Cardiac septum (tissue), 1 donor: ENCODE data around the gene MCRS1. TPM values are rescaled to one million over a fixed set of nuclear protein-coding genes. Genes with fewer than 3 reads are reported as not detected.
"Not testable (repeated sequence)": the region's sequence is repeated elsewhere in the genome, so short reads cannot be mapped to it uniquely, and the experiment has no call there.

ENCODE experiments used
- DNase-seq: peaks from one replicate; pipeline ENCODE4 v3.0.0-alpha.2; 2020; ENCODE audit warnings: low spot score
- intact Hi-C: fragments of 100-400 bp; cut with DNase I; formaldehyde crosslinking; loops from one replicate; pipeline ENCODE4 v1.14.0; 2022
- long read RNA-seq: library from polyadenylated mRNA; unstranded; transcript quantifications from one replicate; pipeline ENCODE4 v2.0.0, GENCODE V29; 2021
- total RNA-seq: library from RNA; stranded (reverse); fragmentation: NEBNext Ultra II Directional; extraction: Animal tissue kit (Norgen Biotek cat#: 25700); gene quantifications from one replicate; pipeline ENCODE4 v1.2.1, GENCODE V29; 2021
- donor health status: DM: no; HTN: no; CAD: no.

Gene MCRS1, protein sequence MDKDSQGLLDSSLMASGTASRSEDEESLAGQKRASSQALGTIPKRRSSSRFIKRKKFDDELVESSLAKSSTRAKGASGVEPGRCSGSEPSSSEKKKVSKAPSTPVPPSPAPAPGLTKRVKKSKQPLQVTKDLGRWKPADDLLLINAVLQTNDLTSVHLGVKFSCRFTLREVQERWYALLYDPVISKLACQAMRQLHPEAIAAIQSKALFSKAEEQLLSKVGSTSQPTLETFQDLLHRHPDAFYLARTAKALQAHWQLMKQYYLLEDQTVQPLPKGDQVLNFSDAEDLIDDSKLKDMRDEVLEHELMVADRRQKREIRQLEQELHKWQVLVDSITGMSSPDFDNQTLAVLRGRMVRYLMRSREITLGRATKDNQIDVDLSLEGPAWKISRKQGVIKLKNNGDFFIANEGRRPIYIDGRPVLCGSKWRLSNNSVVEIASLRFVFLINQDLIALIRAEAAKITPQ
- total RNA-seq: 118 TPM
- long read RNA-seq, transcript MCRS1-201 (15 exons, 1,928 nt): major isoform, 101 of 258 reads
- long read RNA-seq, partial matches to known transcripts: 106 of 258 reads
- long read RNA-seq, other reads (novel, unspliced or antisense): 46 of 258 reads

DNA sequence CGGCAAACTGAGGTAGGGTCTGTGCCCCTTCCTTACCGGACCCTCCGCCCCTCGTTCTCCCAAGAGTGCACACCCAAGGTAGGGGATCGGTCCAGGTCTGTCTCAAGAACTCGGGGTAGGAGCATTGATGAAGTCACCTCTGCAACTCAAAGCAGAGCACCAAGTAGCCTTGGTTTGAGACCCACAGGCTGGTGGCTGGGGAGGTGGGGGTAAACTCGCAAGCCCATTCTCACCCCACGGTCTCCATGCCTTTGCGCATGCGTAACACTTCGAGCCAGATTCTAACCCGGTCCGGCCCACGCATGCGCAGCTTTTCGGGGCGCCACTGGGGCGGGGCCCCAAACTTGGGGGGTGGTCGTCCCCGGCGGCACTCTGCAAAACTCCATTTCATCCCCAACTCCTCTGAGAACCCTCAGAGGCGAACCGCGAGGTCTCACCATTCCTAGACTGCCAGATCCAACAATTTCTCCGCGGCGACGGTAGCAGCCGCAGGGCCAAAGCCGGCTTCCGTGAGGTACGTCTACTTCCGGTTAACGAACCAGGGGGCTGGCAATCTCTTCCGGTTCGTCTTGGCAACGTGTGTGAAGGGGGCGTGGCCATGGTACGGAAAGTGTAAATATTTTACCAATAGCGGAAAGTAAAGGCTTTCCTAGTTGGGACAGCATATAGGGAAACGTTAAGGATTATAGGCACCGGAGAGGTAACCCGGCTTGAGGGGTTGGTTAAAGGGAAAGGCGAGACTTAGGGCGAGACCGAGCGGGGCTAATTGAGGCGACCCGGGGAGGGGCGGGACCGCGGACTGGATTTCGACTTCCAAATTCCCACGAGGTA lies at the start of gene MCRS1:
Gene MCRS1 (minus strand): TSS at position 532 of the 831 bp plus-strand sequence. CDS start 1,411 bp downstream, outside the sequence.
- intact Hi-C loops: no loop called here
- peak; percentile 93 for DNase-seq

DNA sequence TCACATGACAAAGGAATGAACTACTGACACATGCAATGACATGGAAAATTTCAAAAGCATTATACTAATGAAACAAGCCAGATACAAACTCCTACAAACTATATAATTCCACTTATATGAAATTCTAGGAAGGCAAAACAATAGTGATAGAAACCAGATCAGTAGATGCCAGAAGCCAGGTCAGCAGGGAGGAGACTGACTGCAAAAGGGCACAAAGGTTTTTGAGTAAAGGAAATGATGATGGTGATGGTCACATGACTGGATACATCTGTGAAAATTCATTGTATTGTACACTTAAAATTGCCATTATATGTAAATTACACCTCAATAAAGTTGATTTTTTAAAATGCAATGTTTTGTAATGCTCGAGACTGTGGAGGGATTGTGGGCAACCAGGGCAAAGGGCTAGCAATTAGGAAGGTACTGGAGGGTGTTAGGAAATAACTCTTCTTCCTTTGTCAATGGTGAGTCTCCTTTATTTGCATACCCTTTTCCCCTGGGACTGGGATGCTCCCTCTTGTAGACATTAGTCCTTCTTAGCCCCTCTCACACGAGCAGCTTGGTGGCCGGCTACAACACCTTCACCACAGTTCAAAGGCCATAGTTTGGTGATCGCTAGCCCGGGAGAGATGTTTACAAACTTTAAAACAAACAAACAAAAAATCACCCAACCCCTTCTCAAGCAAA lies 48.7 kb upstream of the MCRS1 start:
- intact Hi-C loops: no loop called here

DNA sequence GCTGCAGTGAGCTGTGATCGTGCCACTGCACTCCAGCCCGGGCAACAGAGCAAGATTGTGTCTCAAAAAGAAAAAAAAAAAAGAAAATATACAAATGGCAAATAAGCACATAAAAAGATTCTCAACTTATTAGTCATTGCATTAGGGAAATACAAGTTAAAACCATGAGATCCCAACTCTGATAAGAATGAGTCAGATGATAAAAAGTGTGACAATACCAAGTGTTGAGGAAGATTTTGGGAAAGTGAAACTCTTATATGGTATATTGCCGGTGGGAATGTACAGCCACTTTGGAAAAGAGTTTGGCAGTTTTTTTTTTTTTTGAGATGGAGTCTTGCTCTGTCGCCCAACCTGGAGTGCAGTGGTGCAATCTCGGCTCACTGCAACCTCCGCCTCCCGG lies 47.8 kb upstream of the MCRS1 start:
- intact Hi-C loops: no loop called here

More for the DNA sequence above, 48.7 kb upstream of the MCRS1 start:
- no peak for DNase-seq

DNA sequence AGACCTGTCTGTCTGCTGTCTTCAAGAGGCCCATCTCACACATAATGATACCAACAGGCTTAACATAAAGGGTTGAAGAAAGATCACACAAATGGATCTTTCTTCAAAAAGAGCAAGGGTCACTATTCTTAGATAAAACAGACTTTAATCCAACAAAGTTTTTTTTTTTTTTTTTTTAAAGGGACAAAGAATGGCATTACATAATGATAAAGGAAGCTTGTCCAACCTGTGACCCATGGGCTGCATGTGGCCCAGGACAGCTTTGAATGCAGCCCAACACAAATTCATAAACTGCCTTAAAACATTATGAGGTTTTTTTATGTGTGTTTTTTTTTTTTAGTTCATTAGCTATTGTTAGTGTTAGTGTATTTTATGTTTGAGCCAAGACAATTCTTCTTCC lies 44.3 kb upstream of the MCRS1 start:
- no peak for DNase-seq
- intact Hi-C loops: no loop called here

More for the DNA sequence above, 47.8 kb upstream of the MCRS1 start:
- DNase-seq: no peak

DNA sequence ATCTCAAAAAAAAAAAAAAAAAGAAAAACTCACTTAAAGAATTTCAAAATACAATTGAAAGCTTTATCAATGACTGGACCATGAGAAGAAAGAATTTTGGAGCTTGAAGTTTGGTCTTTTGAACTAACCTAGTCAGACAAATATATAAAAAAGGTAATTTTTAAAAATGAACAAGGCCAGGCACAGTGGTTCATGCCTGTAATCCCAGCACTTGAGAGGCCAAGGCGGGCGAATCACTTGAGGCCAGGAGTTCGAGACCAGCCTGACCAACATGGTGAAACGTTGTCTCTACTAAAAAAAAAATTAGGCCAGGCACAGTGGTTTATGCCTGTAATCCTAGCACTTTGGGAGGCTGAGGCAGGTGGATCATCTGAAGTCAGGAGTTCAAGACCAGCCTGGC lies 42.8 kb upstream of the MCRS1 start:
- DNase-seq, intact Hi-C loops: not testable (repeated sequence)

DNA sequence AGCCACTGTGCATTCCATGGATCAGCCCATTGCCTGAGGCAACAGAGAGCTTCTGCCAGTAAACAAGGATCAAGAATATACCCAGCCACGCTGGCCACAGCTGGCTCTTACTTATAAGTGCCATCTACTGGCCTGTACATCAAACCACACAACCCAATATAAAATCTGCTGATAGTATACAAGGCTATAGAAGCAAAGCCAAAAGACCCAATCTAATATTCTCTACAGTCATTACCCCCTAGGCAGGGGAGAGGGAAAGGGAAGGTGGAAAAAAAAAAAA lies 41.9 kb upstream of the MCRS1 start:
- no peak for DNase-seq
- intact Hi-C loops: no loop called here

DNA sequence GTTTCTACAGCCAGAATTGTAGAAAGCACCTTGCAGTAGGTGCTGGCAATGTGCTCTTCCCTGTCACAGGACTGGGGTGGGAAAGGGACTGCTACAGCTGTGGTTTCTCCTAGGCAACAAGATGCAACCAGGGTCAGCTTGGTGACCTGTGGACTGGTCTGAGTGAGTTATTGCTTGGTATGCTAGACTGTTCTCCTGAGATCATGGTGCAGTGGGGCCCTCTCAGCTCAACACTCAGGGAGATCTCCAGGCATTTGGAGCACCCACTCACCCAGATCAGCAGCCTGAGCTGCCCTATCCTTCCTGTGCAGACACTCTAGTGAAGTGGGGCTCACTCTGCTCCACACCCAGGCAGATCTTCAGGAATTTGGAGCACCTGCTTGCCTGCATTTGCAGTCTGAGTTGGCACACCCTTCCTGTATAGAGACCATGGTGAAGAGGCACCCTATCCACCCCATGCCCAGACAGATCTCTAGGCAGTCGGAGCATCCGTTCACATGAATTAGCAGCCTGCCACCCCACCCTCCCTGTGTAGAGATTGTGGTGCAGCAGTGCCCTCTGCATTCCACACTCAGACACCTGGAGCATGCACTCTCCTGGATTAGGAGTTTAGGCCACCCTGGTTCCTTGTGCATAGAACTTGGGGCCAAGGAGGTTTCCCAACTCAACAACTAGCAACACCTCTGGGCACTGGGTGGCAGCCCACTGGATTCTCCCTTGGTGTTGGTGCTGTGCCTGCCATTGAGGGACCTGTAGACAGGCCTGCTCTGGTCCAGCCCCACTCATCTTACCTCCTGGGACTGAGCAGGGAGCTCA lies 41.3 kb upstream of the MCRS1 start:
- no peak for DNase-seq
- intact Hi-C loops: no loop called here

DNA sequence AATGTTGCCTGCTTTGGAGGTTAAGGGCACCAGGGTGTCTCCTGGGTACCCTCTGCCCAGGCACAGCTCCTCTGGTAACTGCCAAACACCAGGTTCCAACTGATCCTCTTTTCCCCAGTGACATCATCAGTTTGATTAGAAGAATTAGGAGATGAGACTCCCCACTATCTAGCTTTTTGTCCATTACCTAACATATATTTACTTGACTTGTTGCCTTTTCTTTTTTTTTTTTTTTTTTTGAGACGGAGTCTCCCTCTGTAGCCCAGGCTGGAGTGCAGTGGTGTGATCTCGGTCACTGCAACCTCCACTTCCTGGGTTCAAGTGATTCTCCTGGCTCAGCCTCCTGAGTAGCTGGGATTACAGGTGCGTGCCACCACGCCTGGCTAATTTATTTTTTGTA lies 37.6 kb upstream of the MCRS1 start, which contains the start of gene FAM186B:
Gene FAM186B (minus strand): TSS at position 101 of the 400 bp plus-strand sequence. CDS start 162 bp downstream, outside the sequence.
- DNase-seq, intact Hi-C loops: not testable (repeated sequence)

DNA sequence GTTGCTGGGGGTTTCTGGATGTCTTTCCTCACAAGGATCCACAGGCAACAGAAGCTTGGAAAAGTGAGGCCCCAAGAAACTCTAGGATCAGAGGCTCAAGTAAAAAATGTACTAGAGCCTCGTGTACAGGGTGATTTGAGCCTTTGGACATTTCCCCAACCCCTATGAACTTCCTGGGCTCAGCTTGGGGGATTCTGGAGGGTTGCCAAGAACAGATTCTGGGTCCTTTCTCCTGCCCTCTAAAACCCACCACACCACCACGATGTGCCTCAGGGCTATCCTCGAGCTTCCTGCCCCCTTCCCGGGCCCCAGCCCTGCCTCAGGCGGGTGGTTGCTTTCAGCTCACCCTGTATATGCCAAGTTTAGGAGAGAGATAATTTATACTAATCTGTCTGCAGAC lies 36.9 kb upstream of the MCRS1 start:
- intact Hi-C loops: no loop called here
- DNase-seq: no peak

DNA sequence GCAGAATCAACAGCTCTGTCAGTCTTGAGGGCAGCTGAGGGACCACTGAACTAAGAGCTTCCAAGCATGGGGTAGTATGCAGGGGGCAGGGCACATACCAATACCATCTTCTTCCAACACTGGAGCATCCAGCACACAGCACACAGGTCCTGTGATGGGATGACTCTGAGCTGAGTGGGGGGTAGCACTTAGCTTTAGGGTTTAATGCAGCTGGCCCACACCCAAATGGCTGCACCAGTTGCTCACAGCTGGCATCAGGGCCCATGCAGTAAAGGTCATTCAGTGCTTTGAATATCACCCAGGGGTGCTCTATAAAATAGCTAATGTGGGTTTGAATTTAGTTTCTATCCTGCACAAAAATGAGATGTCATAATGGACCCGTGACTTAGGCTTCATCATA lies 35.8 kb upstream of the MCRS1 start:
- intact Hi-C loops: no loop called here

DNA sequence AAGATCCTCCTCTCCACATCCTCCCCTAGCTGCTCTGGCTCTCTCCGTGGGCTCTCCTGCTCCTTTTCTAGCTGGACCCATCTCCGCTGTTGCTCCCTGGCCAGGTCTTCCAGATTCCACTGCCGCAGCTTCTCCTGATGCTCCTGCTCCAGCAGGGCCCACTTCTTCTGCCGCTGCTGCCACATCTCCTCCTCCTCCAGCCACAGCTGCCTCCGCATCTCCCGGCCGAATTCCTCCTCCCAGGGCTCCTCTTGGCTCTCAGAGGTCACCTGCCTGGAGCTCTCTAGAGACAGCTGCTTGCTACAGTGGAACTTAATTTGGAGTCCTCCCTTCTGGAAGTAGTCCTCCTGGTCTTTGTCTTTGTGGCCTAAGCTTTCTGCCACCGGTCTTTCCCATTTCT lies 32.0 kb upstream of the MCRS1 start:
- no peak for DNase-seq
- intact Hi-C loops: no loop called here

More for the DNA sequence above, 35.8 kb upstream of the MCRS1 start:
- no peak for DNase-seq

DNA sequence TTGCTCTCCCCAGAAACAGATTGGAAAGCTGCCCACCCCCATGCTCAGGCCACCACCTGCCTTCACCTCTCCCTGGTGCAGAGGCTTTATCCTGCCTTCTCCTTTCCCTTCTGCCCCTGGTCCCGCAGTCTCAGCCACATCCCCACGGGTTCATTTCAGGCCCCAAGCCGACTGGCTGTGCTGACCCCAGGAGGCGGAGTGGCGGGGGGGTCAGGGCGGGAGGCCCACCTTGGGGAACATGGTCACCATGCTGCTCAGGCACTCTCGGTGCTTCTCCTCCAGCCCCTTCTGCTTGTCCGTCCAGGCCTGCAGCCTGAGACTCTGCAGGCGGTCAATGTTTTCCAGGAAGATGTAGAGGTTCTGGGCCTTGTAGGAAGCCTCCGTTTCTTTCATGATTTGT lies 30.6 kb upstream of the MCRS1 start:
- DNase-seq: no peak
- intact Hi-C loops: no loop called here

DNA sequence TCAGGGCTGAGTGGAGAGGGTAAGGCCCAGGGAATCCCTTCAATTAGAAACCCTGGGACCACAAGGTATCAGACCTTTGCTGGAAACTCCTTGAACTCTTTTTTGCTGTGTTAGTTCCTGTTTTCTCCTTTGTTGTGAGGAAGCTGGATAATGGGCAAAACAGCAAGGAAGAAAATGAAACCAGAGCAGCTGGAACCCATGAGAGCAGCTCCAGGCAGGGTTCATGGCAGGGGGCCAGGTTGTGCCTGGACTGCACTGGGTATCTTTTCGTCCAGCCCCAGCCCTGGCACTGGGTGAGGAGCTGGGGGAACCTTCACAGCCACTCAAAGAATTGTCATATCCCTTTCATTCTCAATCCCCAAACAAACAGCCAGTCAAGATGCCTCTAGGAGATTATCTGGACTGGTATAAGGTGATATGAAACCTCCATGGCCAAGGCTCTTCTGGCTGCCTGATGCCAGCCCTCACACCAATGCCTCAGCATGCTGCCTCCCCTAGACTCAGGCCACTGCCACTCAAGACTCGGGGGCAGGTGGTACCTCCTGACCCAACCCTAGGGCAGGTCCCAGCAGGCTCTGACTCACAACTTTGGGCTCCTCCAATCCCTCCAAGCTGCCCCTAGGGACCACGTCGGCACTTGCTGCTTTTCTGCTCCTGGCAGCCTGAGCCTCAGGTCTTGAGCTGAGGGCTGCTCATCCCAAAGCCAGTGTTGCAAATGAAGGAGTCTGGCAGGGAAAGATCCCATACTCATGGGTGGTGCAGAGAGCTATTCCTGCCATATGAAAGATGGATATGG lies 21.0 kb upstream of the MCRS1 start:
- intact Hi-C loops: no loop called here
- DNase-seq: no peak

DNA sequence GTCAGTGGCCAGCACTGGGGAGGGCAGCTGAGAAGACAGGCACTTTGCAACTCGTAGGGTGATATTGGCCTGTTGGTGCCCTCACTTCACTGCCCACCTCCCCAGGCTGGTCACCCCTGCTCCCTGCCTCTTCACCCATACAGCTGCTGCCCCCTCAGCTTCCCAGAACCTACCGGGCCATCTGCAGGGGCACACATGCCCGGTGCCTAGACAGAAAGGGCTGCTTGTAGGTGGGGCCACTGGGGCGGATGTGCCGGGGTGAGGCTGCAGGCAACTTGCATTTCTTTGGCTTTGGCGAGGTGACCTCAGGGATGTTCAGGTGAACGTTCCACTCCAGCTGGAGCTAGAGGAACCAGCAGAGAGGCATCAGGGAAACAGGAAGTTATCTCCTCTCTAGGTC lies 20.3 kb upstream of the MCRS1 start:
- intact Hi-C loops: no loop called here
- no peak for DNase-seq

DNA sequence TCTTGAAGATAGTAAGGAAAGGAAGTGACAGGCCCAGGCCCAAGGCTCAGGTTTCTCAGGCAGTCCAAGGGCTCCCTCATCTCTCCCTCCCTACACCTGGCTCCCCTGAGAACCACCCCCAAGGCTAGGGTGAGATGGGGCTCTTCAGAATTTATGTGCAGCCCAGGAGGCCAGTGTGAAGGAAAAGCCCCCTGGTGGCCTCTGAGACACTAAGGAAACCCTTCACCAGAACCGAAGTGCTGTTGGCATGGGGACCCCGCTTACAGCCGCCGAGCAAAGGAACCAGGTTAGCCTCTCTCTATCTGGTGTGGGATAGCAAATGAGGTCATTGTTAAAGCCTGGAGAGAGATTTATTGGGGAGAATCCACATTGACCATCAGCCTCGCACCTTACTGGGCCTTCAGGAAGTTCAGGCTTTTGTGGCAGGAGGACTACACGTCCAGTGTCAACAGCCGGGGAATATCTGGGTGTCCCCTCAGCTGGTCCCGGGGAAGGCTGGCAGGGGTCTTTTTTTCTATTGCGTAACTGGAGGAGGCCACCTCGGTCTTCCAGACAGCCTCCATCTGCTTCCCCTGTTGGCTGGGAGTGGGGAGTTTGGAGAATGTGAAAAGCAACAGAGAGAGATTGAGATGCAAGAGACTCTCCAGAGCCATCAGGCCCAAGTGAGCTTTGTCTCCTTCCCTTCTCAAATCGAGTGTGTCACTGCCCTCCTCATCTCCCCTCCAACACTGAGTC lies 19.4 kb upstream of the MCRS1 start:
- intact Hi-C loops: no loop called here

DNA sequence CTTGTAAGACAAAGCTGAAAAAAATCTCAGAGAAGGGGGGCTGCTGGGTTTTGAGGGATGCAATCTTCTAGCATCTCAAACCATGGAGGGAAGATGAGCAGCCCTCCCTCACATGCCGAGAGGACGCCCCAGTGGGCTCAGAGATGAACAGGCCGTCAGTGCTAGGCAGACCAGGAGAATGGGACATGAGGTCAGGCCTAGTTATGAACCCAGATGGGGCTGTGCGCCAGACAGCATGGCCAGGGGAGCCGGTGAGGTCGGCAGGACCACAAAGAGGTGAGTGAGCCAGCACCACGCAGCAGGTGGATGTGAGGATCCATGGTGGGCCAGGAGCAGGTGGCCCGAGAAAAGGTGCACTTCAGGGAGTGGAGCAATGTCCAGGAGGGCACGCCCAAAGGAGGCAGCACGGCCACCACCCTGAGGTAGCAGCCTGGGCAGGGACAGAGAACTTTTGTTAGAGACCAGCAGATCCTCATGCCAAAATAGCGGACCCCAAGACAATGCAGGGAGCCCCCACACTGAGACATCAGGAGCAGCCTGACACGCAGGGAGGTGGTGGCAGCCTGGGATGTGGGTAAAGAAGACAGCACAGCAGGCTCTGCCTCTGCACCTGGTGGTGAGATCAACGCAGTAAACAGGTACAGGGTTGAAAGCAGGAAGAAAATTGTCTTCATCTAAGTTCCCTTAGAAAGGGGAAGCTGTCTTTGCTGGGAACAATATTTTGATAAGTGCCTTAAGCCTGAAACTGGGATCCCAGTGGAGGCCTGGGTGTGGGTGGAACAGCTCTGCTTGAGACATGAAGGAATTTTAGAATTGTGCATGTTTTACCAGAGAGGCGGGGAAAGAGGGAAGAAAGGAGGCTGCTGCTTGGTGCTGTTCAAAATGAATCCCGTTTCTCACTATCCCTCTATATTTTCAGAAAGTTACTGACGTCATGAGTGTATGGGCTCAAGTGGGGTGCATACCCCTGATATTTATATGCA lies 17.8 kb upstream of the MCRS1 start:
- DNase-seq: no peak
- intact Hi-C loops: no loop called here

More for the DNA sequence above, 19.4 kb upstream of the MCRS1 start:
- no peak for DNase-seq
